Vagina (tissue), 2 donors: Measurements from ENCODE around the gene TMEM74B.

Experiments used
- CTCF ChIP-seq, 3 experiments: fragments of 450-650 bp in 2 of 3; fragments of 200-600 bp in 1 of 3; sonication (generic) in 1 of 3; IDR thresholded peaks; one replicate each; pipeline ENCODE4 v1.5.1; 2017 to 2019; ENCODE audit warnings: antibody characterized with exemption in 3 of 3, mild to moderate bottlenecking in 2 of 3, moderate library complexity in 2 of 3
- POLR2AphosphoS5 ChIP-seq, 2 donors: sonication (generic); formaldehyde crosslinking; IDR thresholded peaks; one replicate each; pipeline ENCODE4 v1.9.0; 2017; ENCODE audit warnings: antibody characterized with exemption in 2 of 2, mild to moderate bottlenecking in 2 of 2, low read depth in 1 of 2; ENCODE audit not compliant: insufficient read depth in 1 of 2

GRCh38 chr20:1185790-1186334, 1.1 kb upstream of the TMEM74B start:
- TF ChIP-seq CTCF (IDR thresholded peaks at IDR 0.05) (no peak), POLR2AphosphoS5 (IDR thresholded peaks at IDR 0.05; ENCODE audit: insufficient read depth in 1 of 2, low read depth in 1 of 2) (no peak)
